Endodermal cell (in vitro differentiated cells): ENCODE results near the gene HGFAC. TPM values are rescaled to one million over a fixed set of nuclear protein-coding genes. Genes with fewer than 3 reads are reported as not detected.

Experiments
- DNase-seq: peaks from one replicate; pipeline ENCODE4 v3.0.0-alpha.2; 2017
- H3K27ac ChIP-seq: 2 replicates; pipeline ENCODE4 v1.5.1; 2013; ENCODE audit warnings: mild to moderate bottlenecking, low read depth, low read length, moderate library complexity
- H3K27me3 ChIP-seq: 2 replicates; pipeline ENCODE4 v1.6.1; 2013; ENCODE audit warnings: mild to moderate bottlenecking, low read length, moderate library complexity; ENCODE audit not compliant: insufficient read depth, control insufficient read depth, poor library complexity, severe bottlenecking
- H3K36me3 ChIP-seq: 2 replicates; pipeline ENCODE4 v1.7.0; 2013; ENCODE audit warnings: mild to moderate bottlenecking, low read length, moderate library complexity; ENCODE audit not compliant: control insufficient read depth, insufficient read depth
- H3K4me1 ChIP-seq: one replicate; pipeline ENCODE4 v1.7.0; 2013; ENCODE audit warnings: low read length; ENCODE audit not compliant: control insufficient read depth, insufficient read depth
- H3K4me3 ChIP-seq: 2 replicates; pipeline ENCODE4 v1.5.1; 2013; ENCODE audit warnings: mild to moderate bottlenecking, low read length, moderate library complexity
- H3K9ac ChIP-seq: 2 replicates; pipeline ENCODE4 v1.6.1; 2013; ENCODE audit warnings: mild to moderate bottlenecking, low read length, moderate library complexity; ENCODE audit not compliant: poor library complexity, severe bottlenecking; ENCODE audit errors: extremely low read depth
- H3K9me3 ChIP-seq: 2 replicates; pipeline ENCODE4 v1.6.1; 2013; ENCODE audit warnings: mild to moderate bottlenecking, low read length, moderate library complexity; ENCODE audit not compliant: control insufficient read depth
- H3K27ac Mint-ChIP-seq: 2 replicates; pipeline ENCODE4 v1.8.0; 2020; ENCODE audit warnings: mixed read lengths
- H3K27me3 Mint-ChIP-seq: 2 replicates; pipeline ENCODE4 v1.8.0; 2021; ENCODE audit warnings: mild to moderate bottlenecking, mixed read lengths; ENCODE audit not compliant: insufficient read depth
- H3K36me3 Mint-ChIP-seq: 2 replicates; pipeline ENCODE4 v1.8.0; 2020; ENCODE audit warnings: low read depth, mixed read lengths
- H3K4me1 Mint-ChIP-seq: 2 replicates; pipeline ENCODE4 v1.8.0; 2020; ENCODE audit warnings: mixed read lengths
- H3K4me3 Mint-ChIP-seq: 2 replicates; pipeline ENCODE4 v1.8.0; 2020; ENCODE audit warnings: mild to moderate bottlenecking, moderate library complexity, mixed read lengths
- H3K9me3 Mint-ChIP-seq: 2 replicates; pipeline ENCODE4 v1.8.0; 2020; ENCODE audit warnings: mild to moderate bottlenecking, mixed read lengths
- WGBS, 2 experiments: methylation state at CpG; one replicate each; pipeline versions ENCODE4 v1.1.5 to v1.1.7; 2013; ENCODE audit warnings: missing lambda C conversion rate in 2 of 2, mixed read lengths in 1 of 2; ENCODE audit not compliant: insufficient coverage in 1 of 2, insufficient read length in 1 of 2; 5-methylcytosine and 5-hydroxymethylcytosine counted together
- total RNA-seq, 2 donors: library from RNA; stranded (reverse); fragmentation: NEBNext Ultra II Directional in 1 of 2; extraction: Animal tissue kit (Norgen Biotek cat#: 25700) in 1 of 2; gene quantifications; 2 replicates in 1 of 2; 3 replicates in 1 of 2; pipeline ENCODE4 v1.2.1, GENCODE V29; 2021
- TF ChIP-seq, protein P1 (sequence below): fragments of 200-600 bp; sonication (generic); conservative IDR thresholded peaks from 2 replicates; pipeline ENCODE4 v1.5.0; 2021; ENCODE audit warnings: antibody characterized with exemption, mild to moderate bottlenecking

HGFAC gene
- total RNA-seq, 2 donors from 2014 or later = 0.46 TPM; not detected in 1

- TF ChIP-seq, protein P1, sequence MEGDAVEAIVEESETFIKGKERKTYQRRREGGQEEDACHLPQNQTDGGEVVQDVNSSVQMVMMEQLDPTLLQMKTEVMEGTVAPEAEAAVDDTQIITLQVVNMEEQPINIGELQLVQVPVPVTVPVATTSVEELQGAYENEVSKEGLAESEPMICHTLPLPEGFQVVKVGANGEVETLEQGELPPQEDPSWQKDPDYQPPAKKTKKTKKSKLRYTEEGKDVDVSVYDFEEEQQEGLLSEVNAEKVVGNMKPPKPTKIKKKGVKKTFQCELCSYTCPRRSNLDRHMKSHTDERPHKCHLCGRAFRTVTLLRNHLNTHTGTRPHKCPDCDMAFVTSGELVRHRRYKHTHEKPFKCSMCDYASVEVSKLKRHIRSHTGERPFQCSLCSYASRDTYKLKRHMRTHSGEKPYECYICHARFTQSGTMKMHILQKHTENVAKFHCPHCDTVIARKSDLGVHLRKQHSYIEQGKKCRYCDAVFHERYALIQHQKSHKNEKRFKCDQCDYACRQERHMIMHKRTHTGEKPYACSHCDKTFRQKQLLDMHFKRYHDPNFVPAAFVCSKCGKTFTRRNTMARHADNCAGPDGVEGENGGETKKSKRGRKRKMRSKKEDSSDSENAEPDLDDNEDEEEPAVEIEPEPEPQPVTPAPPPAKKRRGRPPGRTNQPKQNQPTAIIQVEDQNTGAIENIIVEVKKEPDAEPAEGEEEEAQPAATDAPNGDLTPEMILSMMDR = no peak
- peaks cover 14% of the 10 kb centered on the region for H3K27me3 ChIP-seq
- WGBS, 2 experiments = 57 to 81% methylated on average over 17 to 36 of the region's 36 CpGs
- DNase-seq = no peak
- H3K27ac Mint-ChIP-seq = no peak overlapping the region
- H3K27me3 Mint-ChIP-seq = peaks cover 57% of the 10 kb centered on the region
- no peaks in the 10 kb centered on the region for H3K9me3 Mint-ChIP-seq
- H3K9me3 ChIP-seq = no peaks in the 10 kb centered on the region
- no peak overlapping the region for H3K4me3 Mint-ChIP-seq
- no peak overlapping the region for H3K4me3 ChIP-seq
- no peaks in the 10 kb centered on the region for H3K36me3 ChIP-seq
- H3K4me1 Mint-ChIP-seq = peaks cover 20% of the 10 kb centered on the region
- no peaks in the 10 kb centered on the region for H3K36me3 Mint-ChIP-seq
- no peak overlapping the region for H3K27ac ChIP-seq
- no peaks in the 10 kb centered on the region for H3K4me1 ChIP-seq
- no peak overlapping the region for H3K9ac ChIP-seq
Observed at GRCh38 chr4:3485011-3485791, 43.4 kb downstream of the HGFAC start.

DNA sequence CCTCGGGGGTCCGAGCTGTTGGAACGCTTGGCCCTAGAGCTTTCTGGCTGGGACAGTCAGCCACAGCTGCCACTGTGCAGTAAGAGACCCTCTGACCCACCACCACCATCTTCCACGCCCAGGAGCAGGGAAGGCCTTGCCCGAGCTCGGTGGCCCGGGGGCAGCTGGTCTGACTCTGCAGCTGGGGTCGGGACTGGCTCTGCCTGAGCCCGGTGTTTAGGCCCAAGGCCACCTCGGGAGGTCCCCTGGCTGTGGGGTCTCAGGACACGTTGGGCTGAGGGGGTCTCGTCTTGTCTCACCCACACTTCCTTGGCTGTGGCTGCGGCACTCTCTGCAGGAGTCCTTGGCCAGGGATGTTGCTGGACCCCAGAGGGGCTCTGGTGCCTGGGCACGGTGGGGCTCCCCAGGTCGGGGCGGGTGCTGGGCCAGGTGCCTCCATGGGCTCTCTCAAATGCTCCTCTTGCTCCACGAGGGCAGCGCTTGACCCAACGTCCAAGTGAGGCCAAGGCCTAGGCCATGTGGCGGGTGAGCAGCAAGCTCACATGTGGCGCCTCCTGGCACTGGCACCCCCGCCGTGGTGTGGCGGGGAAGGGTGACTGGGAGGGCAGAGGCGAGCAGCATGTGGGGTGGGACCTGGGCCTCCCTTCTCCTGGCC, 44.2 kb downstream of the HGFAC start:
- H3K9me3 Mint-ChIP-seq = no peaks in the 10 kb centered on the region
- Histone ChIP-seq H3K9me3 (no peaks in the 10 kb centered on the region), H3K4me1 (no peaks in the 10 kb centered on the region), H3K4me3 (no peak overlapping the region), H3K27ac (no peak overlapping the region), H3K9ac (no peak overlapping the region), H3K36me3 (no peaks in the 10 kb centered on the region), H3K27me3 (peaks cover 22% of the 10 kb centered on the region)
- no peaks in the 10 kb centered on the region for H3K36me3 Mint-ChIP-seq
- WGBS, 2 experiments = 90 to 92% methylated on average over 12 to 25 of the region's 25 CpGs
- TF ChIP-seq, protein P1 = no peak
- H3K27me3 Mint-ChIP-seq = peaks cover 64% of the 10 kb centered on the region
- peaks cover 15% of the 10 kb centered on the region for H3K4me1 Mint-ChIP-seq
- no peak overlapping the region for H3K27ac Mint-ChIP-seq
- no peak for DNase-seq
- no peak overlapping the region for H3K4me3 Mint-ChIP-seq

DNA sequence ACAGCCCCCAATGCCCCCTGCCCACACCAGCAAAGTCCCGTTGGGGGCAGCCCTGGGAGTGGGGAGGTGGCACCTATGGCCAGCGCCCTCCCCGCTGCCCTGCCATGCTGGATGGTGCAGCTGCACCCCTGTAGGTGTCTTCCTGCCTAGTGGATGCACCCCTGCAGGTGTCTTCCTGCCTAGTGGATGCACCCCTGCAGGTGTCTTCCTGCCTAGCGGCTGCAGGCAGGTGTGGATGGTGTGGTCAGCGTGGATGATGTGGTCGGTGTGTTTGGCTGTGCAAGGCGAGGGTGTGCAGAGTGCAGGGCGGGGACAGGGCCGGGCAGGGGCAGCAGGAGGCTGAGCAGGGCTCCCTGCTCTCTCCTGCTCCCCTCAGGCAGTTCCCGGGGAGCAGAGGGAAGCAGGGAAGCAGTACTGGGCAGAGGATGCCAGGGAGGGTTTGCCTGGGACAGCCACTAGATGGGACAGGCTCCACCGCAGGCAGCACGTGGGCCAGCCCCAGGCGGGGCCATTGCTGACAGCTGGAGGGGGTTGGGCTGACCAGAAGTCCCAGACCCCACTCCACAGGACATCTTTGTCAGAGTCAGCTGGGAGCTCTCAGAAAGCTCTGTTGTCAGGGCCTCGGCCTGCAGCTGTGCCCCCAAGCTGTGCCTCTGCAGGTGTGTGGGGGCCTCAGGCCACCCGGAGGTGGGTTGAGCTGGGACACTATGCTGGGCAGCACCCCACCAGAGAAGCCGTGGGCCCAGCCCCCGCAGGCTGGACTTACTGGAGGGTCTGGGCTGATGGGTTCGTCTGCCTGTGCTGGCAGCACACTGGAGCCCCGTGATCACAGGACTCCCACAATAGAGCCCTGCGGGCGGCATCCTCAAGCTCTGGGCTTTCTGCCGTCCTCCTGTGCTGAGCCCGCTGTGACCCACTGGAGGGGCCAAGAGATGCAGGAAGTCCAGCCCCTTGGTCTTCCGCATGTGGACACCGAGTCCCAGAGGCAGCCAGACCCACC, 45.1 kb downstream of the HGFAC start:
- H3K27me3 ChIP-seq = peaks cover 30% of the 10 kb centered on the region
- no peak overlapping the region for H3K4me3 Mint-ChIP-seq
- TF ChIP-seq, protein P1 = no peak
- no peak for DNase-seq
- H3K27ac Mint-ChIP-seq = no peak overlapping the region
- no peaks in the 10 kb centered on the region for H3K9me3 Mint-ChIP-seq
- H3K4me1 Mint-ChIP-seq = peaks cover 9% of the 10 kb centered on the region
- H3K4me3 ChIP-seq = no peak overlapping the region
- H3K36me3 ChIP-seq = no peaks in the 10 kb centered on the region
- WGBS, 2 experiments = 73 to 78% methylated on average over 14 to 25 of the region's 25 CpGs
- peaks cover 1% of the 10 kb centered on the region for H3K36me3 Mint-ChIP-seq
- H3K27ac ChIP-seq = no peak overlapping the region
- H3K27me3 Mint-ChIP-seq = peaks cover 72% of the 10 kb centered on the region
- H3K9ac ChIP-seq = no peak overlapping the region
- H3K9me3 ChIP-seq = no peaks in the 10 kb centered on the region
- no peaks in the 10 kb centered on the region for H3K4me1 ChIP-seq
